A673 (cell line): ENCODE data around the gene GYS1.

ENCODE experiments used
- EZH2 ChIP-seq: fragments of 200-600 bp; sonication (generic); IDR thresholded peaks from 2 replicates; pipeline ENCODE4 v1.6.1; 2017; ENCODE audit warnings: borderline replicate concordance, low read depth, mild to moderate bottlenecking, mixed read lengths, antibody characterized with exemption, low read length; ENCODE audit not compliant: poor library complexity, severe bottlenecking
- TF ChIP-seq, protein P1 (sequence below): fragments of 300-800, 200-600 bp; sonication (generic); conservative IDR thresholded peaks from 2 replicates; pipeline ENCODE4 v1.5.1; 2017; ENCODE audit warnings: low read depth, mild to moderate bottlenecking, antibody characterized with exemption, low read length, moderate library complexity, mixed read lengths

DNA sequence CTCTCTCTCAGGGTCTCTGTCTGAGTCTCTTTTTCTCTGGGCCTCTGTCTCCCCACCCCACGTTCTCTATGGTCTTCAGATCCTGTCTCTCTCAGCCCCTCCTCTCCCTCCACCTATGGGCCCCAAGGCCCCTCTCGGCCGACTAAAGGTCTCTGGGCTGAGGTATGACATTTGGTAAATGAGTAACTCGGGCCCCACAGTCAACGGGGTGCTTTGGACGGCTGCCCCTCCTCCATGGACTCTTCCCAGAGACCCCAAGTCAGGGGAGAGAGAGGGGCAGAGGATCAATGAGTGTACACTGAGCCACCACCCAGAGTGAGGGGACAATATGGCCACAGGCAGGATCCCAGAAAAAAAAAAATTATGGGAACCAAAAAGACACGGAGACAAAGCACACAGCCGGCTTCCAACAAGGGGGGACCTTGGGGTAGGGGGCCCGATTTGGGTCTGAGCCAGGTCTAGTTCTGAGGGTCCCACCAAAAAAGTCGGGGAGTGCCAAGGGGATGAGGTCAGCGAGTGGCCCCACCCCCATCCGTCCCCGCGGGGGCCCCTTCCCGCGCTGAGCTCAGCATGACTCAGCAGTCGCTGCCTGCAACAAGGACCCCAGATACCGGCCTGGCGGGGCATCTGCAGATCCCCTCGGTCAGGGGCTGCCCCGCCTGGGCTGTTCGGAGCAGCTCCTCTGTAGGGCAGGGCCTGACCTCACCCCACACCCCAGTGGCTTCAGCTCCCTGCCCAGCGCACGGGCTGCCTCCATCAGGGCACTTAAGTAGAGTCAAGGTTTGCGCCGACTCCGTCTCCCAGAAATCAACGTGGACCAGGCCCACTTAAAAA lies 29.5 kb downstream of the GYS1 start:
- TF ChIP-seq, protein P1, sequence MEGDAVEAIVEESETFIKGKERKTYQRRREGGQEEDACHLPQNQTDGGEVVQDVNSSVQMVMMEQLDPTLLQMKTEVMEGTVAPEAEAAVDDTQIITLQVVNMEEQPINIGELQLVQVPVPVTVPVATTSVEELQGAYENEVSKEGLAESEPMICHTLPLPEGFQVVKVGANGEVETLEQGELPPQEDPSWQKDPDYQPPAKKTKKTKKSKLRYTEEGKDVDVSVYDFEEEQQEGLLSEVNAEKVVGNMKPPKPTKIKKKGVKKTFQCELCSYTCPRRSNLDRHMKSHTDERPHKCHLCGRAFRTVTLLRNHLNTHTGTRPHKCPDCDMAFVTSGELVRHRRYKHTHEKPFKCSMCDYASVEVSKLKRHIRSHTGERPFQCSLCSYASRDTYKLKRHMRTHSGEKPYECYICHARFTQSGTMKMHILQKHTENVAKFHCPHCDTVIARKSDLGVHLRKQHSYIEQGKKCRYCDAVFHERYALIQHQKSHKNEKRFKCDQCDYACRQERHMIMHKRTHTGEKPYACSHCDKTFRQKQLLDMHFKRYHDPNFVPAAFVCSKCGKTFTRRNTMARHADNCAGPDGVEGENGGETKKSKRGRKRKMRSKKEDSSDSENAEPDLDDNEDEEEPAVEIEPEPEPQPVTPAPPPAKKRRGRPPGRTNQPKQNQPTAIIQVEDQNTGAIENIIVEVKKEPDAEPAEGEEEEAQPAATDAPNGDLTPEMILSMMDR = no peak
- TF ChIP-seq EZH2 = no peak
